Adrenal gland (tissue), 5 donors: ENCODE measurements around the gene KIRREL1.

Experiments
- POLR2A ChIP-seq, 2 donors: fragments of 450-650 bp; IDR thresholded peaks; one replicate each; pipeline ENCODE4 v1.6.1; 2017; ENCODE audit warnings: antibody characterized with exemption in 2 of 2, mild to moderate bottlenecking in 2 of 2, moderate library complexity in 1 of 2
- TF ChIP-seq, protein P1 (sequence below), 6 experiments: fragments of 450-650 bp in 4 of 6; fragments of 200-600 bp in 2 of 6; sonication (generic) in 1 of 6; IDR thresholded peaks; 1 replicate in 5 of 6; 2 replicates in 1 of 6; pipeline versions ENCODE4 v1.5.1 to v1.8.0; 2016 to 2021; ENCODE audit warnings: antibody characterized with exemption in 6 of 6, mild to moderate bottlenecking in 2 of 6, moderate library complexity in 1 of 6
- donor health status: DM: no; HTN: no; CAD: no.

GRCh38 chr1:158035014-158035413 is 41.6 kb downstream of the KIRREL1 start:
- TF ChIP-seq, protein P1, sequence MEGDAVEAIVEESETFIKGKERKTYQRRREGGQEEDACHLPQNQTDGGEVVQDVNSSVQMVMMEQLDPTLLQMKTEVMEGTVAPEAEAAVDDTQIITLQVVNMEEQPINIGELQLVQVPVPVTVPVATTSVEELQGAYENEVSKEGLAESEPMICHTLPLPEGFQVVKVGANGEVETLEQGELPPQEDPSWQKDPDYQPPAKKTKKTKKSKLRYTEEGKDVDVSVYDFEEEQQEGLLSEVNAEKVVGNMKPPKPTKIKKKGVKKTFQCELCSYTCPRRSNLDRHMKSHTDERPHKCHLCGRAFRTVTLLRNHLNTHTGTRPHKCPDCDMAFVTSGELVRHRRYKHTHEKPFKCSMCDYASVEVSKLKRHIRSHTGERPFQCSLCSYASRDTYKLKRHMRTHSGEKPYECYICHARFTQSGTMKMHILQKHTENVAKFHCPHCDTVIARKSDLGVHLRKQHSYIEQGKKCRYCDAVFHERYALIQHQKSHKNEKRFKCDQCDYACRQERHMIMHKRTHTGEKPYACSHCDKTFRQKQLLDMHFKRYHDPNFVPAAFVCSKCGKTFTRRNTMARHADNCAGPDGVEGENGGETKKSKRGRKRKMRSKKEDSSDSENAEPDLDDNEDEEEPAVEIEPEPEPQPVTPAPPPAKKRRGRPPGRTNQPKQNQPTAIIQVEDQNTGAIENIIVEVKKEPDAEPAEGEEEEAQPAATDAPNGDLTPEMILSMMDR (IDR thresholded peaks at IDR 0.05), result no peak
- TF ChIP-seq POLR2A (IDR thresholded peaks at IDR 0.05), result no peak
